SW 1271 (cell line): ENCODE data around the gene CDT1.

Experiments used
- DNase-seq, 2 experiments: peaks; one replicate each; lab custom pipeline; 2025; lab: John Stamatoyannopoulos, UW

The CDT1 gene

GRCh38 chr16:88838566-88838965 is 35.0 kb downstream of the CDT1 start:
- no peak for DNase-seq

DNA sequence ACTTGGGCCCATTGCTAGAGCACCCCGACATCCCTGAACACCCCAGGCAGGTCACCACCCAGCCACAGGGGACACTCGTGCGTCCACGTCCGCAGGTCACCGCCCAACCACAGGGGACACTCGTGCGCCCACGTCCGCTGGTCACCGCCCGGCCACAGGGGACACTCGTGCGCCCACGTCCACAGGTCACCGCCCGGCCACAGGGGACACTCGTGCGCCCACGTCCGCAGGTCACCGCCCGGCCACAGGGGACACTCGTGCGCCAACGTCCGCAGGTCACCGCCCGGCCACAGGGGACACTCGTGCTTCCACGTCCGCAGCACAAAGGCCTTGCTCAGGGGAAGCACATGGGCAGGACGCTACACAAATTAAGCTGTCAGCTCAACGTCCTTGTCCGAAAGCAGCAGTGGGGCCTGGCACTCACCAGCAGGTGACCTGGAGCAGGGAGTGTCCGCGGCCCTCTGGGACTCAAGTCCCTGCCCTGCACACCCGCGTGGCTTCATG is 35.5 kb downstream of the CDT1 start:
- no peak for DNase-seq

DNA sequence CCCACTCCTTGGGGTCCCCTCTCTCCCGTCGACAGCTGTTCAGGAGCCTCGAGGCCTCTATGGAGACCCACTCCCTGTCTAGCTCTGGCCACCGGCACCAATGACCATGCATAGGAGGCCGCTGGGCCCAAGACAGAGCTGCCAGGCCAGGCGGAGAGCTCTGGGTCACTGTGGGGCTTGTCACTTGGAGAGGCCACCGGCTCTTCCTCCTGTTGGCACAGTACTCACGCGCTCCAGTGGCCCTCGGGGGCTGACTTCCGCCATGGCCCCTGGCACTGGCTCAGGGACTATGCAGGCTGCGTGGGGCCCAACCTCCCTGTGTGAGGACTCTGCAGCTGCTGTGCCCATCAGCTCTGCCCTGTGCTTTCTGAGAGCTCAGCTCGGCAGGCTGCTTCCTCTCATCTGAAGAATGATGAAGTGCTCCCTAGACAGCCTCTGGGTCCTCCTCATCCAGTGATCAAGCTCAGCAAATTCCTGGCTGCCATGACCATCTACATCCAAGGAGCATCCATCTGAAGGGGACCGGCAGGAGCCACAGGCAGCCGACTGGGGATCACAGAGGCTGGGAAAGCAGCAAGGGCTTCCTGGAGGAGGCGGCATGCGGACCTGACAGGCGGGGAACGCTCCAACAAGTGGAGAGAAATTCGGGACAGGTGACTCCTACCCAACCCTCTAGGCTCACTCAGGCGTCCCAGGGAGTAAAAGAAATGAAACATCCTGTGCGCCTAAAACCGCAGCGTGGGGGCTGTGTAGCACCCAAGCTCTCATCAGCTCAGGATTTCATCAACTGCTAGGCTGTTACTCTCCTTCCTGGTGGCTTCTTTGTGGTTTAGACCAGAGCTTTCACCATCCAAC is 36.4 kb downstream of the CDT1 start:
- no peak for DNase-seq

- DNase-seq: no peak
Measured at GRCh38 chr16:88840600-88841215, 37.1 kb downstream of the CDT1 start.

- no peak for DNase-seq
Measured at GRCh38 chr16:88841521-88842307, 38.1 kb downstream of the CDT1 start.

GRCh38 chr16:88842308-88842756 is 38.7 kb downstream of the CDT1 start:
- no peak for DNase-seq

- no peak for DNase-seq
Measured at GRCh38 chr16:88842806-88843205, 39.2 kb downstream of the CDT1 start.

- DNase-seq: no peak
Measured at GRCh38 chr16:88843256-88843655, 39.7 kb downstream of the CDT1 start.

- DNase-seq: no peak
Measured at GRCh38 chr16:88844419-88845036, 40.9 kb downstream of the CDT1 start.

DNA sequence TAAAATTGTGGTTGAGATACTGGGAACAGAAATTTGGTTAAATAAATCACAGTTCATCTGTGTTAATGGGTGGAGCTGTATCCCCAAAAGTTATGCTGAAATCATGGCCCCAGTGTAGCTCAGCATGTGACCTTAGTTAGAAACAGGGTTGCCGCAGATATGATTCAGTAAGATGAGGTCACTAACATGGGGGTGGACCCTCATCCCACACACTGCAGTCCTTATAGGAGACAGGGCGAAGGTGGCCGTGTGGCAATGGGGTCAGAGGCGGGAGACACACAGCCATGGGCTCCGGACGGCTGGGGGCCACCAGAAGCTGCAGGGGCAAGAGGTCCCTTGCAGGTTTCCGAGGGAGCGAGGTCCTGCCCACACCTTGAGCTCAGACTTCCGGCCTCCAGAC is 42.5 kb downstream of the CDT1 start:
- DNase-seq: no peak

GRCh38 chr16:88847654-88848053 is 44.1 kb downstream of the CDT1 start:
- DNase-seq: no peak

GRCh38 chr16:88848557-88848956 is 45.0 kb downstream of the CDT1 start:
- no peak for DNase-seq

- no peak for DNase-seq
Measured at GRCh38 chr16:88850531-88851199, 47.1 kb downstream of the CDT1 start.

- DNase-seq: no peak
Measured at GRCh38 chr16:88851616-88852015, 48.0 kb downstream of the CDT1 start.

DNA sequence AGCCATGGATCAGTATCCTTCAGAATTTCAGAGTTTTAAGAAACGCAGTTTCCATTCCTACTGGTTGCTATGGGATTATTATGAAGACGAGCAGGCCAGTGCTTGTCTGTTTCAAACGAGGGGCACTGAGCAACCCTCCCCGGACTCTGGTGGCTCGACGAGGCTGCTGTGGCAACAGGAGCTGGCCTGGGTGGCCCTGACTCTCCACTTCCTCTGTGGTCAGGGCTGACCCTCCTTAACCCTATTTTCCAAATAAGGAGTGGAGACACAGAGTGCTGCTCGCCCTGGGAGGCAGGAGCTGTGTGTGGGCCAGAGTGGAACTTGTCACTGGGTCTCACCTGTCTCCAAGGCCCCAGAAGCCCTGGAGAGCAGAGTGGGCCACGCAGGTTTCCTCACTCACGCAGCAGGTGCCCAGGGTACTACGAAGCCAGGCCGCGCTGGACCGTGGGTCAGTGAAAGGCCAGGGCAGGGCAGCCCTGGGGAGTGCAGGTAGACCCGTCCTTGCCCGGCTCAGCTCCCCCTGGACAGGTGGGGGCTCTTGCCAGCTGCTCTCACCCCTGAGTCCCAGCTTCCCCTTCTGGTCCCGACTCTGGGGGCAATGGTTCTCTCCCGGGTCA is 49.8 kb downstream of the CDT1 start:
- DNase-seq: no peak

DNA sequence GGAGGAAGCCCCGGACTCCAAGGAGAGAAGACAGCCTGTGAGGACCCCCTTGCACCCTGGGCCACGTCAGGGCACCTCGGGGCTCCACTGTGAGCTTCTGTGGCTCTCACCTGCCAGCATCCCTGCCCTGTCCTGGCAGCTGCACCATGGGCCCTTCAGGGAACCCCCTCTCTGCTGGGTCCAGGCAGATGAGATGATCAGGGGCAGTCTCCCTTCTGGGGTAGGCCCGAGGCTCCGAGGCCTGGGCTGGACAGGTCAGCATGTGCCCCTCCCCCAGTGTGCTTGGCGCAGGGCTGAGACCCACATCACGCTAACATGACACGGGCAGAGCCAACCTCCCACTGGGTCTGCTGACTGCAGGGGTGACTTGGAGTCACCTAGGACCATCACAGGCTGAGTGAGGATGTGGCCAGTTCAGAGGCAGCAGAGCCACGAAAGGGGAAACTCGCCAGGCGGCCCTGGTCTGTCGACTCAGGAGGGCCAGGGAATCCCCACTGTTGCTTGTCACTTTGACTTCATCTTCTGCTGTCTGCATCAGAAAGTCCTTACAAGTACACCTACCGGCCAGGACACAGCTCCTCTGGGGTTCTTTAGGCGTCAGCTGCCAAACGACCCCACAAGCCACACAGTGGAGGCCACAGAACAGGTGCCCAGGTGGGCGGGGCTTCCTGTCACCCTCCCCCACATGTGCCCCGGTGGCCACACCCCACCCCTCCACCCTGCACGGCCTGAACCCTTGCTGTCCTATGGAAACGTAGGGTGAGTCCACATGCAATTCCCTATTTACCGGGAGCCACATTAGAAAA is 50.9 kb downstream of the CDT1 start:
- DNase-seq: no peak

- DNase-seq: no peak
Measured at GRCh38 chr16:88855176-88855575, 51.6 kb downstream of the CDT1 start.

DNA sequence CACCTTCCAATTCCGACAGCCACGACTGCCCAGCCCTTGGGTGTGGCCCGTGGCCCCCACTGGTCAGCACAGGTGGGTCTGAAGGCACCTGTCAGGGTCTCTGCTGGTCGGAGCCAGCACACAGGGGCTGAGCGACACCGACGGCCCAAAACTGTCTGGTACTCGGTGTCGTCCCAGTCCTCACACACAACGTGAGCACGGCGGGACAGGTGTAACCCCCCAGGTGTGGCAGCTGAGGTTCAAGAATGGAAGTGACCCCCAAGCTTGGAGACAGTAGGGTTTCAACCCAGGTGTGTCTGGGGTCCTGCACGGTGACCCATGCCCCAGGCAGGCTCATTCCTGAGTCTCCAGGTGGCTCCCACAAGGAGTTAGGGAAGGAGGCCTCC is 52.1 kb downstream of the CDT1 start:
- DNase-seq: no peak

DNA sequence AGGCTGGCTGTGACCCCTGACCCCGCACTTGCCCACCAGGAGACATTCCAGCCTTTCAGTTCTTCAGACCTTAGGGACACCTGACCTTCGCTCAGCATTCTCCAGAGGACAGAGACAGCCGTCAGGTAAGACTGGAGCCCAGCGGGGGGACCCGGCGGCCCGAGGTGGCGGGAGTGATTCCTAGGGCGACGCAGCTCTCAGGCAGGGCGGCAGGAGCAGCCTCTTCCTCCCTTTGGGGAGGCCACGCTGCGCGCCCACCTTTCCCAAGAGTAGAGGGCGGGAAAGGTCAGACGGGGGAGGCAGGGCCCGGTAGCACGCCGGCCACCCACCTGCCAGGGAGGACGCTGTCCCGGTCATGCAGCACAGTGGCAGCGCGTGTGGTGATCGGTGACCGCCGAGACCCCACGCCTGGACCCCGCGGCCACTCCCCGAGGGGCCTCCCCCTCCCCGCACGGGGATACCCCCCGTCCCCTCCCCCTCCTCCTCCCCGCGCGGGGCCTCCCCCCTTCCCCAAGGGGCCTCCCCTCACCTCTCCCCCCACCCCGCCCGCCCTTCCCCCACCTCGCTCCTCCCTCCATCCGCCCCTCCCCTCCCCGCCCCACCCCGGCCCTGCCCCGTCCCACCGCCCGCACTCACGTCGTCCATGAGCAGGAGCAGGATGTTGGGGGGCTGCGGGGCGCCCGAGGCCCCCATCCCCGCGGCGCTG is 52.7 kb downstream of the CDT1 start:
- DNase-seq: no peak
